Fibroblast of skin of left quadriceps (primary cell): Measurements from ENCODE around the gene NENF.
"Not testable (repeated sequence)": the region's sequence is repeated elsewhere in the genome, so short reads cannot be mapped to it uniquely, and the experiment has no call there.

ENCODE experiments used
- DNase-seq, 2 experiments: peaks; one replicate each; pipeline ENCODE4 v3.0.0-alpha.2; 2013; ENCODE audit warnings: low read depth in 2 of 2

NENF gene

GRCh38 chr1:212459656-212460055, 26.9 kb downstream of the NENF start:
- DNase-seq, result no peak

GRCh38 chr1:212460376-212460775, 27.7 kb downstream of the NENF start:
- no peak for DNase-seq

- no peak for DNase-seq
These were observed 29.4 kb downstream of the NENF start for GRCh38 chr1:212461916-212462660.

- DNase-seq, result no peak
These were observed 31.0 kb downstream of the NENF start for GRCh38 chr1:212463565-212464285.

- DNase-seq, result no peak
These were observed 32.6 kb downstream of the NENF start for GRCh38 chr1:212465311-212465710.

GRCh38 chr1:212466437-212466836, 33.7 kb downstream of the NENF start:
- DNase-seq, result no peak

DNA sequence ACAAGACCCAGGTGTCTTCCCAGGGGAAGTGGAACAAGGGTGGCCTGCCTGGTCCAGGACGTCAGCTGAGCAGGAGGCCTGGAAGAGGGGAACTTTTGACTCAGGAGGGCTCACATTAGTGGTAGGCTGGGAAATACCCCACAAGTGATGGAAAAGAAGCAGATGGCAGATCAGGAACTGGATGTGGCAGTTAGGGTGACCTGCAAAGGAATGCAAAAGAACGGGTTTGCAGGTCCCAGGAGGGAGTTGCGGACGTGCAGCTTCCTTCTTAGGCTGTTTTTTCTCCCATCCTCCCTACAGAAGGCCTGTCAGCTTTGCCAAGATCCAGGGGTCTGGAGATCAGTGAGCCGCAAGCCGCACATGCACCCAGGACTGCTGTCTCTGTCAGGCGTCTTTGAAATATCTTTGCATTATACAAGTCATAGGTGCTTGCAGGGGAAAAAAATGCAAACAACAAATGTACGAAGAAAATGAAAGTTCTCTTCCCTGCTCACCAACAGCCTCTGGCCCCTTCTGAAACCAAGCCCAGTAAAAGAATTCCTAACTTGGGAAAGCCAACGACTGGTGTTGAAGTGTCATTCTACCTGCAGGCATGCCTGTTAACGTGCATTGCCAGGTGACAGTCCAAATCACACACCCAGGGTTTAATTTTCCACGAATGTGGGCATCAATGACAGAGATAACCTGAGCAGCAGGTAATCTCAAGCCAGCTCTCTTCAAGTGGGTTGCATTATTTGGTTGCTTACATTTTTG, 34.4 kb downstream of the NENF start:
- no peak for DNase-seq

DNA sequence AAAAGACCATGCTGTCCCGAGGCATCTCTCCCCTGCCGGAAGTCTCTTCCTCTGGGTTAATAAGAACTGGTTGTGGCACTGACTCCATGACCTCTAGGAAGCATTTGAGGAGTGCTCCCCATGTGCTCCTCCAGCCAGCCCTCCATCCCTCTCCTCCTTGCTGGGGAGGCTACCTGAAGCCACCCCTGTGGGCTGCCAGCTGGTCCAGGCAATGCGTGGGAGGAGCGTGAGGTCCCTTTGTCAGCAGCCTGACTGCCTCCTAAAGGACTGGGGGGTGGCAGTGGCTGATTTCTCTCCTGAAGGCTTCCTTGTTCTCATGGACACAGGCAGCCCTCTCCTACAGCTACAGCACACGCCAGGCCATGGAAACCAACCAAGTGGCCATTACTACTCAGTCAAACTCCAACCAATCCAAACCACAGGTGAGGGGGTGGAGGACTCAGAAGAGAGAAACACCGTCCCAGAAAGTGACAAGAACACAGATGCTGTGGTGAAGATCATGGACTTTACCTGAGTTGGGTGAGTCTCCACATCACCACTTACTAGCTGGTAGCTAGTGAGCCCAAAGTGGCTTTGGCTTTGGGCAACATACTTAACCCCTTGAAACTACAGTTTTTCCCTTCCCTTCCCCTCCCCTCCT, 35.2 kb downstream of the NENF start:
- no peak for DNase-seq

DNA sequence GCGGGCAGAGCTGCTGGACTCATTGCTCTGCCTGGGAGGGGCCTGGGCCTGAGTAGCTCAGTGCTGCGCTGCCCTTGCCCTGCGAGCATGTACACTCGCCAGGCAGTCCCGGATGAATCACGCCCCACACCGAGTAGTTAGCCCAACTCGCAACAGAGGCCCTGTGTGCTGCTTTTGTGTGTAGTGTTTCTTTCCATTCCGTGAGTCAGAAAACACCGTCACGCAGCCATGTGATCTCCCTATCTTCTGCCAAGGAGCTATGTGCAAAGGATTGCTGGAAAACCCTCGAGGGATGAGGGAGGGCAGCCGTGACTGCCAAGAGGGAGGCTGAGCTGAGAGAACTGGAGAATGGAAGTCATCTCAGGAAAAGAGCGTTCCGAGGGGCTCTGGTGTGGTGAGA, 37.3 kb downstream of the NENF start:
- peak; percentile 77 to 79 for DNase-seq

DNA sequence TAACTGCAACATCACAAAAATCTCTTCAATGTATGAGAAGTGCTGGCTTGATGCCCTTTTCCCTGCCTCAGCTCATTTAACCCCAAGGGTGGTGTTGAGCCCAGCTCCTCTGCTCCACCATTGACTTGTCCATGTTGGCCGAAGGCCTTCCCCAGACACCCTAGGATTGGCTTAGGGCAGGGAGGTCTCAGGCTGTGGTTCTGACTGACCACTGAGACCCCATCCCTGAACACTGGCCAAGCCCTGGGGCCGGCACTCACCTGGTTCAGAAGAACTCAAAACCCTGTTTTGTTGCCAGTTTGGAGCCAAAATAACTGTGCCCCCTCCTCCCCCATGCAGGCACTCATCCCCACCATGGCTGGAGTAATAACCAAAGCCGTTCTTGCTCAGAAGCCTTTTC, 38.6 kb downstream of the NENF start:
- no peak for DNase-seq

DNA sequence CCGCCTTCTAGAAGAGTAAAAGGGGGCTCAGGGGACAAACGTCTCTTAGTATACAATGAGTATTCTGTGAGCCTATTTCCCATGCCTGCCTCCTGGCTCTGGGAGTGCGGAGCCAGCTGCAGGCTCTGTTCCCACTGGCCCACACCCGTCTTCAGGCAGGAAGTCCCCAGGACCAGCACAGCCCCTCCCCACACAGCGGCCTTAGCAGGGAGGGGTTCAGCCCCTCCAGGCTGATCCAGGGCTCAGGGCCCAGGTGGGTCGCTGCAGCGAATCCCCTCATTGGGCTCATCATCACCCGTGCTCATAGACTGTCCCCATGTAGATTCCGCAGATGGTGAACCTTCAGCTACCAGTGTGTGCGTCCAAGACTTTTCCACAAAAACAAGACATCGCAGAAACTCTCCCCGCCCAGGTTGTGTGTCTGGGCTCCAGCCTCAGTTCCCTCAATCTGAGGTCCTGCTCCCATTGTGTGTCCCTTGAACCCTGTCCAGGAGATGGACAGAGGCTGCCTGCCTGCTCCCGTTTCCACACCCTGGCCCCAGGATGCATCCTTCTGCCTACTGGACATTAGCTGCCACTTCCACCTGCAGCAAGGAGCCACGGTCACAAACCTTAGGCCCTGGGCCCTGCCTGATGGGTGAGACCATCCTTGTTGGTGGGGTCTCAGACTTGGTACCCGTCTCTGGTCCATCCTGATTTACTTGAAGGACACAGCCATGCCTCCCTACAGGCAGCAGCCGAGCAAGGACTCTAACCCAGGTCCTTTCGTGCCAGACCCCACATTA, 39.4 kb downstream of the NENF start:
- DNase-seq, result no peak

DNA sequence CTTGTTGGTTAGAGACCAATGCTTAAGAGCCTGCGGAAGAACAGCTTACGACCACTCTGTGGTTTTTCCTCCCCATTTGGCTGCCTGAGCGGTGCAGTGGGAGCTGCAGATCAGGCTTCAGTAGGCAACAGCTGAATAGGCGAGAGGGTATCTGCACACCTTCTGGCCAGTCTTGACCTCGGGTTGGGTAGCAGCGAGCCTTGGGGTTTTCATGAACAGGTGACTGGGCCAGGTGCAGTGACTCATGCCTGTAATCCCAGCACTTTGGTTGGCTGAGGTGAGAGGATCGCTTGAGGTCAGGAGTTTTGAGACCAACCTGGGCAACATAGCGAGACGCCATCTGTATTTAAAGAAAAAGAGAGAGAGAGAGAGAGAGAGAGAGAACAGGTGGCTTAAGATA, 41.0 kb downstream of the NENF start:
- DNase-seq, result no peak

- no peak for DNase-seq
These were observed 42.4 kb downstream of the NENF start for GRCh38 chr1:212475151-212475550.

DNA sequence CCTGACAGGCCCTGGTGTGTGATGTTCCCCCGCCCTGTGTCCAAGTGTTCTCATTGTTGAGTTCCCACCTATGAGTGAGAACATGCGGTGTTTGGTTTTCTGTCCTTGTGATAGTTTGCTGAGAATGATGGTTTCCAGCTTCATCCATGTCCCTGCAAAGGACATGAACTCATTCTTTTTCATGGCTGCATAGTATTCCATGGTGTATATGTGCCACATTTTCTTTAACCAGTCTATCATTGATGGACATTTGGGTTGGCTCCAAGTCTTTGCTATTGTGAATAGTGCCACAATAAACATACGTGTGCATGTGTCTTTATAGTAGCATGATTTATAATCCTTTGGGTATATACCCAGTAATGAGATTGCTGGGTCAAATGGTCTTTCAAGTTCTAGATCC, 43.1 kb downstream of the NENF start:
- not testable (repeated sequence) for DNase-seq

DNA sequence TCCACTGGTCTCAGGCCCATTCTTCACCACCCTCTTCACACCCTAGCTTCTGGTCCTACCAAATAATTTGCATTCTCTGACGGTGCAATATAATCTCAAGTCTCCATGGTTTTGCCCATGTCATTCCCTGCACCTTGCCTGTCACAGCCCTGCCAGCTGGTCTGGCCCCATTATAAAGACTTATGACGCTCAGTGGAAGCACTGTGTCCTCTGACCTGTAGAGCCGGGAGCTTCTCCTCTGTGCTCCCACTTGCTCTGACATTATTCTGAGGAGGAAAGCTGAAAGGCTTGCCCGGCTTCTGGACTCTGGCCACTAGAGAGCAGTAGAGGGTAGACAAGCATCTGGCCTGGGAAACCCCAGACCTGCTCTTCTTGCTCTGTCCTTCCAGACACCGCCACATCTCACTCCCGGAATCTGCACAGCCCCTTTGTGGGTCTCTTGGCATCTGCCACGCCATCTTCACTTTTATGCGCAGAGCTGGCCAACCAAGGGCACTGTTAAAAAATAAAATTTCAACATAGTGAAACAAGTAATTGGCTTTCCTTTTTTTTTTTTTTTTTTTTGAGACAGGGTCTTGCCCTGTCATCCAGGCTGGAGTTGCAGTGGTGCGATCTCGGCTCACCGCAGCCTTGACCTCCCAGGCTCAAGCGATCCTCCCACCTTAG, 44.4 kb downstream of the NENF start:
- DNase-seq, result peak; percentile 54 to 56

DNA sequence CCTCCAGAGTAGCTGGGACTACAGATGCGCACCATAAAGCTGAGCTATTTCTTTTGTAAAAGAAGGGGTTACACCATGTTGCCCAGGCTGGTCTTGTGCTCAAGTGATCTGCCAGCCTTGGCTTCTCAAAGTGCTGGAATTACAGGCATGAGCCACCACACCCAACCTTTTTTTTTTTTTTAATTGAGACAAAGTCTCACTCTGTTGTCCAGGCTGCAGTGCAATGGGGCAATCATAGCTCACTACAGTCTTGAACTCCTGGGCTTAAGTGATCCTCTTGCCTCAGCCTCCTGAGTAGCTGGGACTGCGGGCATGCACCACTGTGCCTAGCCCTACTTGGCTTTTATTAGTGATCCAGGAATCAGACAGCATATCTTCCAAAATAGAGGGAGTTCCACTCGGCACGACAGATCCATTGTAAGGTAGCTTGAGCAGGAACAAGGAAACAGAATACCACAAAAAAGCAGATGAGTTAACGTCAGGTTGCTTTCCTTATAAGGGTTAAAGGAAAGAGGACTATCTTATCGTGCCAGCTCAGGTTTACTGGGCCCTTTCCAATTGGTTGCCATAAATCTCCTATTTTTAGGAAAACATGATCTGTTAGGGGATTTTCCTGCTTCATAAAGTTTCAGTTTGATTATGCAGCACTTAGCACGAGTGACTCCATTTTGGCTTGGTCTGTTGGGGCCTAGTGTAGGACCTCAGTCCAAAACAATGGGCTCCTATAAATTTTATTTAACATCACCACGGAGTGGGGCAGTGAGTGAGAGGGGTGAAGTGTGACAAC, 45.2 kb downstream of the NENF start:
- no peak for DNase-seq

GRCh38 chr1:212478467-212479025, 45.8 kb downstream of the NENF start:
- no peak for DNase-seq

GRCh38 chr1:212479188-212479587, 46.5 kb downstream of the NENF start:
- DNase-seq, result no peak

DNA sequence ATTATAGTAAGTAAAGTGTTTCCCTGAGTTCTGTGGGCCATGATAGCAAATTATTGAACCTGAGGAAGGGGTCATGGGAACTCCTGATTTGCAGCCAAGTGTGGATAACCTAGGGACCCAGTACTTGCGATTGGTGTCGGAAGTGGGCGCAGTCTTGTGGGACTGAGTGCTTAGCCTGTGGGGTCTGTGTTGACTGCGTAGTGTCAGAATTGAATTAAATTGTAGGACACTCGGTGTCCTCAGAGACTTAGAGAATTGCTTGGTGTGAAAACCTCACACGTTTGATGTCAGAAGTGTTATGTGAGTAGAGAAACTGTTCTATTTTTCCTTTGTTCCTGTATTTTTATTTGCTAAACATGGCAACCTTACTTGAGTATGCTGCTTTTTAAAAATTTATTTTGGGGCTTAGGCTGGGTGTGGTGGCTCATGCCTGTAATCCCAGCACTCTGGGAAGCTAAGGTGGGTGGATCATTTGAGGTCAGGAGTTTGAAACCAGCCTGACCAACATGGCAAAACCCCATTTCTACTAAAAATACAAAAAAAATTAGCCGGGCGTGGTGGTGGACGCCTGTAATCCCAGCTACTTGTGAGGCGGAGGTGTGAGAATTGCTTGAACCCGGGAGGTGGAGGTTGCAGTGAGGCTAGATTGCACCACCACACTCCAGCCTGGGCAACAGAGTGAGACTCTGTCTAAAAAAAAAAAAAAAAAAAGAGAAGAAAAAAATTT, 48.2 kb downstream of the NENF start:
- not testable (repeated sequence) for DNase-seq
